Measurements from ENCODE around the gene CAPN13.

DNA sequence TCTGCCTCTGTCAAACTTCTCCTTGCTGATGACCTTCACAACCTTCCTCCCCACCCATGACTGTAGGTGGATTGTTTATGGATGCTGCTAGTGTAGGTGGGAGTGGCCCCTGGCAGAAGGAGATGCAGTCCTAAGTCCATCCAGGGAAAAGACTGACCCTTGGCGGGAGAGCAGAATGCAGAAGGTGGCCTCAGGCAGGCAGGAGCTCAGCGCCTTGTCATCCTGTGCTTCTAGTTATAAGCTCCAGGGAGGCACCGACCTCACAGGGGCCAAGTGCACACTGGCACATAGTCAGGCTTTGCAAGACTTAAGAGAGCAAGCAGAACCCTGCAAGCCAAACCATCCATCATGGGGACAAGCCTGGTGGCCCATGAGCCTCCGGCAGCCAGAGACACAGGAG lies 74.4 kb downstream of the CAPN13 start:
- TF ChIP-seq, protein P1, sequence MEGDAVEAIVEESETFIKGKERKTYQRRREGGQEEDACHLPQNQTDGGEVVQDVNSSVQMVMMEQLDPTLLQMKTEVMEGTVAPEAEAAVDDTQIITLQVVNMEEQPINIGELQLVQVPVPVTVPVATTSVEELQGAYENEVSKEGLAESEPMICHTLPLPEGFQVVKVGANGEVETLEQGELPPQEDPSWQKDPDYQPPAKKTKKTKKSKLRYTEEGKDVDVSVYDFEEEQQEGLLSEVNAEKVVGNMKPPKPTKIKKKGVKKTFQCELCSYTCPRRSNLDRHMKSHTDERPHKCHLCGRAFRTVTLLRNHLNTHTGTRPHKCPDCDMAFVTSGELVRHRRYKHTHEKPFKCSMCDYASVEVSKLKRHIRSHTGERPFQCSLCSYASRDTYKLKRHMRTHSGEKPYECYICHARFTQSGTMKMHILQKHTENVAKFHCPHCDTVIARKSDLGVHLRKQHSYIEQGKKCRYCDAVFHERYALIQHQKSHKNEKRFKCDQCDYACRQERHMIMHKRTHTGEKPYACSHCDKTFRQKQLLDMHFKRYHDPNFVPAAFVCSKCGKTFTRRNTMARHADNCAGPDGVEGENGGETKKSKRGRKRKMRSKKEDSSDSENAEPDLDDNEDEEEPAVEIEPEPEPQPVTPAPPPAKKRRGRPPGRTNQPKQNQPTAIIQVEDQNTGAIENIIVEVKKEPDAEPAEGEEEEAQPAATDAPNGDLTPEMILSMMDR (IDR thresholded peaks at IDR 0.05; ENCODE audit: low read length), result no peak
- TF ChIP-seq EZH2 (IDR thresholded peaks at IDR 0.05; ENCODE audit: borderline replicate concordance, low read length), result no peak
